ENCODE measurements around the gene AKAP5.
A peak's percentile ranks its signal among the peaks of the same experiment; 100 is the strongest.

Gene AKAP5

DNA sequence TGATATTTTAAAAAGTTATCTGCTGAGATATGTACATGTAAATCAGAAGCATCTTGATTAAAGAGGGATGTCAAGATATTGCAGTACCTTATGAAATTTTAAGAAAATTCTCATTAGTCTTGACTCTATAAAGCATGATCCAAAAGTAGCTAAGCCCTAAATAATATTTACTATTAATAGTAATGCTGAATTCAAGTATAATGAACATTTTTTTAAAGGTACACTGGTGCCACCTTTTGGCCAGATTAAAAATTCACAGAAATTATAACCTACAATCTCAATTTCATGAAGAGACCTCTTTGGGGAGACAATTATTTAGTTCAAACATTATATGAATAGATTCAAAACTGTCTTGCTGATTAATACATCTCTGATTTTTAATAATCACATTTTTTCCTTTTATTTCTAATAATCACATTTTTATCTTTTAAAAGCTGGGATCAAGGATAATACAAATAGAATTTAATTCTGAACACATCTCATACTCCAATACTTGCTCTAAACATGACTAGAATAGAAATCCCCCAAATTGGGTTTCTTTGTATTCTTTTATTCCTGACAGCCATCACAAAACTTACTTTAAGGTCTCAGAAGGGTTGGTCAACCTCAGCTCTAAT lies 13.4 kb downstream of the AKAP5 start:
- Histone ChIP-seq H3K23ac (ENCODE audit: low read length) (no peak overlapping the region), H3K4ac (ENCODE audit: low read depth, low read length) (no peak overlapping the region), H3K4me2 (ENCODE audit: low read length) (no peak overlapping the region), H2BK5ac (ENCODE audit: low read depth, low read length, poor library complexity) (no peak overlapping the region), H4K8ac (ENCODE audit: low read depth, low read length) (no peak overlapping the region), H3K14ac (ENCODE audit: low read length) (no peak overlapping the region), H4K12ac (ENCODE audit: low read depth, low read length) (no peak overlapping the region), H2AFZ (ENCODE audit: insufficient read depth, low read length, poor library complexity) (no peak overlapping the region), H2AK5ac (ENCODE audit: low read length) (no peak overlapping the region), H3K27me3 (ENCODE audit: insufficient read depth, low read length) (no peaks in the 10 kb centered on the region), H2BK12ac (ENCODE audit: low read length) (no peak overlapping the region), H3K9ac (ENCODE audit: low read length) (no peak overlapping the region), H3K9me3 (ENCODE audit: insufficient read depth, low read depth, low read length) (no peaks in the 10 kb centered on the region), H2BK120ac (ENCODE audit: insufficient read depth, low read length, poor library complexity) (no peak overlapping the region), H3K4me3 (ENCODE audit: low read depth, low read length) (no peak overlapping the region), H3K4me1 (ENCODE audit: control insufficient read depth in 1 of 2, insufficient read depth in 2 of 2, low read length in 2 of 2) (no peaks in the 10 kb centered on the region), H3K27ac (ENCODE audit: low read depth, low read length) (no peak overlapping the region), H3K36me3 (ENCODE audit: control insufficient read depth in 1 of 2, insufficient read depth in 2 of 2, low read length in 2 of 2) (no peaks in the 10 kb centered on the region), H3K18ac (ENCODE audit: low read length) (no peak overlapping the region), H3K79me1 (ENCODE audit: low read length) (peaks cover 3% of the 10 kb centered on the region), H4K91ac (ENCODE audit: low read depth, low read length) (no peak overlapping the region), H3K79me2 (ENCODE audit: control insufficient read depth, insufficient read depth, low read length, poor library complexity) (no peaks in the 10 kb centered on the region)
- peak in 1 of 2 donors; percentile 75 for DNase-seq

DNA sequence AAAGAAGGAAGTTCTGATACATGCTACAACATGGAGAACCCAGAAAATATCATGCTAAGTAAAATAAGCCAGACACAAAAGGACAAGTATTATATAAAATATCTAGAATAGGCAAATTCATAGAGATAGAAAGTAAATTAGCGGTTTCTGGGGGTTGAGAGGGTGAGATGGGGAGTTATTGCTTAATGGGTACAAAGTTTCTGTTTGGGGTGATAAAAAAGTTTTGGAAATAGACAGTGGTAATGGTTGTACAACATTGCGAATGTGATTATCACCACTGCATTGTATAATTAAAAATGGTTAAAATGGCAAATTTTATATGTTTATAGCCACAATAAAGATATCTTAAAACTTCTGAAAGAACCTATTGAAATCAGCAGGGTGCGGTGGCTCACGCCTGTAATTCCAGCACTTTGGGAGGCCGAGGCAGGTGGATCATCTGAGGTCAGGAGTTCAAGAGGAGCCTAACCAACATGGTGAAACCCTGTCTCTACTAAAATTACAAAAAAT lies 23.3 kb downstream of the AKAP5 start:
- Histone ChIP-seq H4K12ac (ENCODE audit: low read depth, low read length) (no peak overlapping the region), H3K4me2 (ENCODE audit: low read length) (no peak overlapping the region), H2BK12ac (ENCODE audit: low read length) (no peak overlapping the region), H3K27me3 (ENCODE audit: insufficient read depth, low read length) (no peaks in the 10 kb centered on the region), H2BK5ac (ENCODE audit: low read depth, low read length, poor library complexity) (no peak overlapping the region), H3K9me3 (ENCODE audit: insufficient read depth, low read depth, low read length) (no peaks in the 10 kb centered on the region), H3K18ac (ENCODE audit: low read length) (no peak overlapping the region), H3K4me1 (ENCODE audit: control insufficient read depth in 1 of 2, insufficient read depth in 2 of 2, low read length in 2 of 2) (no peaks in the 10 kb centered on the region), H3K36me3 (ENCODE audit: control insufficient read depth in 1 of 2, insufficient read depth in 2 of 2, low read length in 2 of 2) (peaks cover 11 to 16% of the 10 kb centered on the region in 2 experiments), H3K79me2 (ENCODE audit: control insufficient read depth, insufficient read depth, low read length, poor library complexity) (no peaks in the 10 kb centered on the region), H3K79me1 (ENCODE audit: low read length) (no peaks in the 10 kb centered on the region), H3K9ac (ENCODE audit: low read length) (no peak overlapping the region), H4K91ac (ENCODE audit: low read depth, low read length) (no peak overlapping the region), H3K27ac (ENCODE audit: low read depth, low read length) (no peak overlapping the region), H3K23ac (ENCODE audit: low read length) (no peak overlapping the region), H4K8ac (ENCODE audit: low read depth, low read length) (no peak overlapping the region), H2BK120ac (ENCODE audit: insufficient read depth, low read length, poor library complexity) (no peak overlapping the region), H2AK5ac (ENCODE audit: low read length) (no peak overlapping the region), H3K4ac (ENCODE audit: low read depth, low read length) (no peak overlapping the region), H3K4me3 (ENCODE audit: low read depth, low read length) (no peak overlapping the region), H3K14ac (ENCODE audit: low read length) (no peak overlapping the region), H2AFZ (ENCODE audit: insufficient read depth, low read length, poor library complexity) (no peak overlapping the region)
- no peak for DNase-seq
- WGBS (ENCODE audit: extremely low coverage, insufficient coverage, insufficient read length): no CpG with 5 or more reads among the region's 5 CpGs

DNA sequence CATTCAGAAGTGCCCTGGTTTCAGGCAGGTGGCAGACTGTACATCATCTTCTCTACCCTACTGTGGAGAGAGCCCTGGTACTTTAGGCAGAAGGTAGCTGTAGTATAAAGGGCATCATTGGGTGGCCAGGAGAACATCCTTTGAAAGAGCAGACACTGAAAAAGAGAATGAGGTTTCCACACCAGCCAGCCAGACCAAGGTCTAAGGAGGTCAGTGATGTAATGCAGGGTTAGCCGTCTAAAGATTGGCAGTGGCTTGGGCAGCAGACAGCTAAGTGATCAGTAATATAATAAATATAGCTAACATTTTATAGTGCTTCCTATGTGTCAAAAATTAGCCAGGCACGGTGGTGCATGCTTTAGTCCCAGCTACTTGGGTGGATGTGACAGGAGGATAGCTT lies 26.3 kb downstream of the AKAP5 start:
- peaks cover 11 to 15% of the 10 kb centered on the region in 2 experiments for H3K36me3 ChIP-seq (ENCODE audit: control insufficient read depth in 1 of 2, insufficient read depth in 2 of 2, low read length in 2 of 2)
- peaks cover 0 to 2% of the 10 kb centered on the region in 2 experiments for H3K4me1 ChIP-seq (ENCODE audit: control insufficient read depth in 1 of 2, insufficient read depth in 2 of 2, low read length in 2 of 2)
- no peaks in the 10 kb centered on the region for H3K9me3 ChIP-seq (ENCODE audit: insufficient read depth, low read depth, low read length)
- H3K79me2 ChIP-seq (ENCODE audit: control insufficient read depth, insufficient read depth, low read length, poor library complexity): no peaks in the 10 kb centered on the region
- H3K27ac ChIP-seq (ENCODE audit: low read depth, low read length): no peak overlapping the region
- H3K27me3 ChIP-seq (ENCODE audit: insufficient read depth, low read length): no peaks in the 10 kb centered on the region
- H3K23ac ChIP-seq (ENCODE audit: low read length): no peak overlapping the region
- no peak overlapping the region for H4K91ac ChIP-seq (ENCODE audit: low read depth, low read length)
- no peak overlapping the region for H2BK12ac ChIP-seq (ENCODE audit: low read length)
- no peak overlapping the region for H2BK5ac ChIP-seq (ENCODE audit: low read depth, low read length, poor library complexity)
- H2AK5ac ChIP-seq (ENCODE audit: low read length): no peak overlapping the region
- H3K4ac ChIP-seq (ENCODE audit: low read depth, low read length): no peak overlapping the region
- no peak overlapping the region for H3K9ac ChIP-seq (ENCODE audit: low read length)
- H2AFZ ChIP-seq (ENCODE audit: insufficient read depth, low read length, poor library complexity): no peak overlapping the region
- H4K8ac ChIP-seq (ENCODE audit: low read depth, low read length): no peak overlapping the region
- no peak overlapping the region for H3K4me3 ChIP-seq (ENCODE audit: low read depth, low read length)
- peaks cover 3% of the 10 kb centered on the region for H3K79me1 ChIP-seq (ENCODE audit: low read length)
- H3K14ac ChIP-seq (ENCODE audit: low read length): no peak overlapping the region
- WGBS (ENCODE audit: extremely low coverage, insufficient coverage, insufficient read length): no CpG with 5 or more reads among the region's 2 CpGs
- no peak overlapping the region for H3K4me2 ChIP-seq (ENCODE audit: low read length)
- no peak for DNase-seq
- H3K18ac ChIP-seq (ENCODE audit: low read length): no peak overlapping the region
- H2BK120ac ChIP-seq (ENCODE audit: insufficient read depth, low read length, poor library complexity): no peak overlapping the region
- H4K12ac ChIP-seq (ENCODE audit: low read depth, low read length): no peak overlapping the region

DNA sequence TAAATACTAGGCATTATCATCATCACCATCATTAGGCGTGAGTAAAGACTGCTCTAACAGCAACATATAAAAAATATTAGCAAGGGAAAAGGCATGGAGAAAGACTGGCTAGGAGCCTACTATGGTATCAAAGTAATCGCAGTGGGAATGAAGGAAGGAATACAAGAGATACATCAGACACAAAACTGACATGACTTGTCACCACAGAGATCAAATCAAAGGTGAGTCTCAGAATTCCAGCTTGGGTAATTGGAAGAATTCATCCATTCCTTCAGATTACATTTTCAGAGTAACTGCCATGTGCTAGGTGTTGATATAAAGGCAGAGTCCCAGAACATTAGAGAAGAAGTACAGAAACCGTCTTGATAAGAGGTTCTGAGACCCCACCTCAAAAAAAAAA lies 28.2 kb downstream of the AKAP5 start:
- H3K79me1 ChIP-seq (ENCODE audit: low read length): peaks cover 3% of the 10 kb centered on the region
- no peak overlapping the region for H2AFZ ChIP-seq (ENCODE audit: insufficient read depth, low read length, poor library complexity)
- H3K79me2 ChIP-seq (ENCODE audit: control insufficient read depth, insufficient read depth, low read length, poor library complexity): no peaks in the 10 kb centered on the region
- H3K36me3 ChIP-seq (ENCODE audit: control insufficient read depth in 1 of 2, insufficient read depth in 2 of 2, low read length in 2 of 2): peaks cover 3 to 10% of the 10 kb centered on the region in 2 experiments
- WGBS (ENCODE audit: extremely low coverage, insufficient coverage, insufficient read length): no CpG with 5 or more reads among the region's 3 CpGs
- no peak overlapping the region for H3K18ac ChIP-seq (ENCODE audit: low read length)
- no peak overlapping the region for H3K14ac ChIP-seq (ENCODE audit: low read length)
- no peak overlapping the region for H3K4me2 ChIP-seq (ENCODE audit: low read length)
- no peak overlapping the region for H3K23ac ChIP-seq (ENCODE audit: low read length)
- H3K4me1 ChIP-seq (ENCODE audit: control insufficient read depth in 1 of 2, insufficient read depth in 2 of 2, low read length in 2 of 2): peaks cover 0 to 4% of the 10 kb centered on the region in 2 experiments
- H2BK120ac ChIP-seq (ENCODE audit: insufficient read depth, low read length, poor library complexity): no peak overlapping the region
- no peak overlapping the region for H2BK5ac ChIP-seq (ENCODE audit: low read depth, low read length, poor library complexity)
- DNase-seq: no peak
- H3K4me3 ChIP-seq (ENCODE audit: low read depth, low read length): no peak overlapping the region
- H4K12ac ChIP-seq (ENCODE audit: low read depth, low read length): no peak overlapping the region
- no peak overlapping the region for H4K8ac ChIP-seq (ENCODE audit: low read depth, low read length)
- no peak overlapping the region for H3K27ac ChIP-seq (ENCODE audit: low read depth, low read length)
- H4K91ac ChIP-seq (ENCODE audit: low read depth, low read length): no peak overlapping the region
- H3K4ac ChIP-seq (ENCODE audit: low read depth, low read length): no peak overlapping the region
- H2BK12ac ChIP-seq (ENCODE audit: low read length): no peak overlapping the region
- no peaks in the 10 kb centered on the region for H3K9me3 ChIP-seq (ENCODE audit: insufficient read depth, low read depth, low read length)
- H3K27me3 ChIP-seq (ENCODE audit: insufficient read depth, low read length): no peaks in the 10 kb centered on the region
- H3K9ac ChIP-seq (ENCODE audit: low read length): no peak overlapping the region
- H2AK5ac ChIP-seq (ENCODE audit: low read length): no peak overlapping the region

All from trophoblast cell (in vitro differentiated cells and primary cell).